A673 (cell line): ENCODE data around the gene PRPF6. TPM values are rescaled to one million over a fixed set of nuclear protein-coding genes. Genes with fewer than 3 reads are reported as not detected.

Experiments used
- BruUV-seq: library from RNA; stranded (reverse); fragments of 400-500 nt; replicated peaks from 2 replicates; lab custom pipeline; 2021; lab: Mats Ljungman, UMichigan
- CTCF ChIA-PET: fragments of 300-600 bp; sonication (Branson Sonifier 250); formaldehyde crosslinking; loops from one replicate; lab custom pipeline; 2022; ENCODE audit warnings: antibody characterized with exemption; lab: Charles Lee
- POLR2A ChIA-PET: fragments of 300-600 bp; sonication (Branson Sonifier 250); formaldehyde crosslinking; loops from one replicate; lab custom pipeline; 2022; ENCODE audit warnings: antibody characterized with exemption; ENCODE audit not compliant: low non-redundant PET; lab: Charles Lee
- DNase-seq: peaks from one replicate; pipeline ENCODE4 v3.0.0-alpha.2; 2015; ENCODE audit warnings: low spot score
- H3K27ac ChIP-seq: fragments of 200-600 bp; sonication (generic); 2 replicates; pipeline ENCODE4 v1.5.1; 2016; ENCODE audit warnings: mixed run types, low read depth, mild to moderate bottlenecking, mixed read lengths, antibody characterized with exemption, low read length; ENCODE audit not compliant: poor library complexity, severe bottlenecking
- H3K27me3 ChIP-seq: fragments of 200-600 bp; sonication (generic); replicated peaks from 2 replicates; pipeline ENCODE4 v1.6.1; 2017; ENCODE audit warnings: mixed run types, low read depth, mild to moderate bottlenecking, mixed read lengths, antibody characterized with exemption, low read length; ENCODE audit not compliant: insufficient read depth, poor library complexity
- H3K36me3 ChIP-seq: fragments of 200-600 bp; sonication (generic); 2 replicates; pipeline ENCODE4 v1.6.1; 2016; ENCODE audit warnings: mixed run types, mild to moderate bottlenecking, mixed read lengths, antibody characterized with exemption, low read length; ENCODE audit not compliant: insufficient read depth, poor library complexity, severe bottlenecking
- H3K4me1 ChIP-seq: fragments of 200-600 bp; sonication (generic); 2 replicates; pipeline ENCODE4 v1.6.1; 2017; ENCODE audit warnings: mixed run types, mild to moderate bottlenecking, mixed read lengths, antibody characterized with exemption, low read length; ENCODE audit not compliant: insufficient read depth, poor library complexity, severe bottlenecking
- H3K4me3 ChIP-seq: fragments of 200-600 bp; sonication (generic); 2 replicates; pipeline ENCODE4 v1.5.1; 2016; ENCODE audit warnings: low read depth, mixed run types, mild to moderate bottlenecking, mixed read lengths, low read length; ENCODE audit not compliant: poor library complexity, severe bottlenecking
- H3K9me3 ChIP-seq: fragments of 200-600 bp; sonication (generic); 2 replicates; pipeline ENCODE4 v1.6.1; 2016; ENCODE audit warnings: mixed run types, low read depth, mild to moderate bottlenecking, mixed read lengths, antibody characterized with exemption, low read length; ENCODE audit not compliant: poor library complexity, severe bottlenecking
- EZH2 ChIP-seq: fragments of 200-600 bp; sonication (generic); IDR thresholded peaks from 2 replicates; pipeline ENCODE4 v1.6.1; 2017; ENCODE audit warnings: borderline replicate concordance, low read depth, mild to moderate bottlenecking, mixed read lengths, antibody characterized with exemption, low read length; ENCODE audit not compliant: poor library complexity, severe bottlenecking
- intact Hi-C: fragments of 100-400 bp; cut with micrococcal nuclease; formaldehyde crosslinking; loops from one replicate; pipeline ENCODE4 v1.10.0; 2022; ENCODE audit not compliant: unreplicated experiment
- total RNA-seq: library from RNA; stranded (reverse); gene quantifications from 2 replicates; pipeline ENCODE4 v1.2.3, GENCODE V29; 2021
- TF ChIP-seq, protein P1 (sequence below): fragments of 300-800, 200-600 bp; sonication (generic); conservative IDR thresholded peaks from 2 replicates; pipeline ENCODE4 v1.5.1; 2017; ENCODE audit warnings: low read depth, mild to moderate bottlenecking, antibody characterized with exemption, low read length, moderate library complexity, mixed read lengths

PRPF6 gene
- total RNA-seq, 1 experiment from 2014 or later: 86.3 TPM

DNA sequence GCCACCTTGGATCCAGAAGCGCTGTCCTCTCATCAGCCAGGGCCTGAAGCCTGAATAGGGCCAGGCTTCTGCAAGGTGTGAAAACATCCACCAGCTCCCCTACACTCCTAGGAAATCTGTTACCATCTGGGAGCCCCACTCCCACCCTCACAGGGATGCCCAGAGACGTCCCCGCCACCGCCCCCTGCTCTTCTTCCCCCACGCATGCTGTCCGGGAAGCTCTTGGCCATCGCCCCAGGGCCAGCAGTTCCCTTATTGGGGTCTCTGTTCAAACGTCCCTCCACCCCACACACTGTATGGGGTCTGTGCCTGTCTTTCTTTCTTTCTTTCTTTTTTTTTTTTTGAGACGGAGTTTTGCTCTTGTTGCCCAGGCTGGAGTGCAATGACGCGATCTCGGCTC, 94.6 kb downstream of the PRPF6 start:
- H3K27ac ChIP-seq: no peak overlapping the region
- intact Hi-C loops: no loop called here
- ChIA-PET CTCF (no interaction called here), POLR2A (interaction anchor here (0.6 kb wide), 1 partner anchor 140 kb away, joined by 3 read pairs; no protein-coding TSS in a partner anchor)
- no TSS peak for BruUV-seq
- peaks cover 12% of the 10 kb centered on the region for H3K4me1 ChIP-seq
- no peak overlapping the region for H3K4me3 ChIP-seq
- TF ChIP-seq EZH2: no peak
- TF ChIP-seq, protein P1, sequence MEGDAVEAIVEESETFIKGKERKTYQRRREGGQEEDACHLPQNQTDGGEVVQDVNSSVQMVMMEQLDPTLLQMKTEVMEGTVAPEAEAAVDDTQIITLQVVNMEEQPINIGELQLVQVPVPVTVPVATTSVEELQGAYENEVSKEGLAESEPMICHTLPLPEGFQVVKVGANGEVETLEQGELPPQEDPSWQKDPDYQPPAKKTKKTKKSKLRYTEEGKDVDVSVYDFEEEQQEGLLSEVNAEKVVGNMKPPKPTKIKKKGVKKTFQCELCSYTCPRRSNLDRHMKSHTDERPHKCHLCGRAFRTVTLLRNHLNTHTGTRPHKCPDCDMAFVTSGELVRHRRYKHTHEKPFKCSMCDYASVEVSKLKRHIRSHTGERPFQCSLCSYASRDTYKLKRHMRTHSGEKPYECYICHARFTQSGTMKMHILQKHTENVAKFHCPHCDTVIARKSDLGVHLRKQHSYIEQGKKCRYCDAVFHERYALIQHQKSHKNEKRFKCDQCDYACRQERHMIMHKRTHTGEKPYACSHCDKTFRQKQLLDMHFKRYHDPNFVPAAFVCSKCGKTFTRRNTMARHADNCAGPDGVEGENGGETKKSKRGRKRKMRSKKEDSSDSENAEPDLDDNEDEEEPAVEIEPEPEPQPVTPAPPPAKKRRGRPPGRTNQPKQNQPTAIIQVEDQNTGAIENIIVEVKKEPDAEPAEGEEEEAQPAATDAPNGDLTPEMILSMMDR: no peak
- H3K36me3 ChIP-seq: peaks cover 6% of the 10 kb centered on the region
- H3K9me3 ChIP-seq: no peaks in the 10 kb centered on the region
- no peaks in the 10 kb centered on the region for H3K27me3 ChIP-seq
- DNase-seq: no peak

DNA sequence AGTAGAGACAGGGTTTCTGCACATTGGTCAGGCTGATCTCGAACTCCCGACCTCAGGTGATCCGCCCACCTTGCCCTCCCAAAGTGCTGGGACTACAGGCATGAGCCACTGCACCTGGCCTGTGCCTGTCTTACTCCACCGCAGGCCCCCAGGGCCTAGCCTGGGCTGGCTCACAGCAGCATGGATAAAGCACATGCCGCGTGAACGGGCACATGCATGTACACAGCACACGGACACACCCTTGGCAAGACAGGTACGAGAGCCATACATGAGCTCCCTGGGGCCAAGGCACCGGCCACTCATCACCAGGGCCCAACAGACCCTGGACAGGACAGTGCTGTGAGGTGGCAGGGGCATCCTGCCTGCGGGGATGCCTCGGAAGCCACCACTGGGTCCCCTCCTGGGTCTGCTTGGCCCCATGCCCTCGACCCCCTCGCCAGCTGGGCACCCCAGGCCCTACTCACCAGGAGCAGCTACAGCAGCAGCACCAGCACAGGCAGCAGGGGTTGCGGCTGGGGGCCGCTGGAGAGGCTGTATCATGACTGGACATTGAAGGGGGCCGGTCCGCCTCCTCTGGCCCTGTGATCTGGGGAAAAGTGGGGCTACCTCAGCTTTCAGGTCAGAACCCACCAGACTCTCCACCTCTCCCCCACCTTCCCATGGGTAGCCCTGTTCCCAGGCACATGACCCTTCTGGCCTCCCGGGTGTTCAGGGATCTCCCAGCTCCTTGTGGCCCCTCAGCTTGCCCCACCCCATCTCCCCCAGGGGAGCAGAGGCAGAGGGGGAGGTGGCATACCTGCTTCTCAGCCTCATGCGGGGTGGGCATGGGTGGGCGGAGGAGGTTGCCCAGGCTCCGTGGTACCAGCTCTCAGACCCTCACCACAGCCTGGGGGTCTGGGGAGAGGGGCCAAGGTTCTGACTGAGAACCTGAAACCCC, 95.4 kb downstream of the PRPF6 start:
- BruUV-seq: no TSS peak
- ChIA-PET CTCF (no interaction called here), POLR2A (interaction anchor here (0.6 kb wide), 1 partner anchor 141 kb away, joined by 3 read pairs; no protein-coding TSS in a partner anchor)
- no peak for DNase-seq
- Histone ChIP-seq H3K4me1 (peaks cover 12% of the 10 kb centered on the region), H3K4me3 (no peak overlapping the region), H3K27ac (no peak overlapping the region), H3K27me3 (no peaks in the 10 kb centered on the region), H3K36me3 (peaks cover 6% of the 10 kb centered on the region), H3K9me3 (no peaks in the 10 kb centered on the region)
- TF ChIP-seq, protein P1: no peak
- no peak for TF ChIP-seq EZH2
- intact Hi-C loops: no loop called here

DNA sequence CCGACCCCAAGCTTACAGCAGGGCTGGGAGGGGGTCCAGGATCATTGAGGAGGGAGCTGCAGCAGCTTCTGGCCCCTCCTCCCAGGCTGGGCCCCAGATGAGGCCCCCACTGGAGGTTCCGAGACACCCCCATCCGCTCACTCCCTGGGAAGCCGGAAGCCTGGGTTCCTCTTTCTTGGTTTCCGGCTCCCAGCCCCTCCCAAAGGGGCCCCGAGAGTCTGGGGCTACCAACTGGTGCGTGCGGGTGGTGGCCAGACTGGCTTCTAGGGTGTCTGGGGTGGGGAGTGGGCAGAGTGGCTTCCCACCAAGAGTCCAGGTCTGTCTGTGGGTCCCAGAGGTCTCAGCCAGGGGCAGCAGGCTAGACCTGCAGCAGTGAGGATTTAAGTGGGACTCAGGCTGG, 96.2 kb downstream of the PRPF6 start:
- POLR2A ChIA-PET: no interaction called here
- intact Hi-C loops: no loop called here
- CTCF ChIA-PET: no interaction called here

More for the DNA sequence above, 96.2 kb downstream of the PRPF6 start:
- no TSS peak for BruUV-seq
- no peak for TF ChIP-seq EZH2
- TF ChIP-seq, protein P1: no peak
- H3K4me3 ChIP-seq: no peak overlapping the region
- H3K4me1 ChIP-seq: peaks cover 13% of the 10 kb centered on the region
- peaks cover 6% of the 10 kb centered on the region for H3K36me3 ChIP-seq
- no peaks in the 10 kb centered on the region for H3K27me3 ChIP-seq
- DNase-seq: no peak
- no peaks in the 10 kb centered on the region for H3K9me3 ChIP-seq
- H3K27ac ChIP-seq: no peak overlapping the region
